ENCODE measurements around the gene TECPR2. TPM values are rescaled to one million over a fixed set of nuclear protein-coding genes. Genes with fewer than 3 reads are reported as not detected.
A peak's percentile ranks its signal among the peaks of the same experiment; 100 is the strongest.

Gene TECPR2
- total RNA-seq, 2 donors from 2014 or later: 8.4 to 16.6 TPM

DNA sequence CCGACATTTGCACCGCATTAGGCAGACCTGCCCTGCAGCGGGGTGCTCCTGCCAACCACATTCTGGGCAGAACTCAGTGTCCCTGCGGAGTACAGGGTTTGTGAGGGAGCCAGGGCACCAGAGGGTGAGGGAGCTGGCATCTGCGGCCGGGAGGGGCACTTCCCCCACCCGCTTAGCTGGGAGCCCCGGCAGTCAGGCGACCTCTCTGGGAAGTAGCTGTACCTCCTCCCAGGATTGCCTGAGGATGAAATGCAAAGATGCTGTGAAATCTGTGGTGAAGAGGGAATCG, 88.3 kb downstream of the TECPR2 start:
- DNase-seq (no peak), ATAC-seq (no peak)
- no peaks in the 10 kb centered on the region for H3K9me3 ChIP-seq (ENCODE audit: control insufficient read depth, low read length, poor library complexity, severe bottlenecking)
- Mint-ChIP-seq H3K27me3 (no peaks in the 10 kb centered on the region), H3K27ac (no peak overlapping the region), H3K4me3 (no peak overlapping the region), H3K36me3 (ENCODE audit: low read depth) (peaks cover 2% of the 10 kb centered on the region), H3K4me1 (no peaks in the 10 kb centered on the region)

DNA sequence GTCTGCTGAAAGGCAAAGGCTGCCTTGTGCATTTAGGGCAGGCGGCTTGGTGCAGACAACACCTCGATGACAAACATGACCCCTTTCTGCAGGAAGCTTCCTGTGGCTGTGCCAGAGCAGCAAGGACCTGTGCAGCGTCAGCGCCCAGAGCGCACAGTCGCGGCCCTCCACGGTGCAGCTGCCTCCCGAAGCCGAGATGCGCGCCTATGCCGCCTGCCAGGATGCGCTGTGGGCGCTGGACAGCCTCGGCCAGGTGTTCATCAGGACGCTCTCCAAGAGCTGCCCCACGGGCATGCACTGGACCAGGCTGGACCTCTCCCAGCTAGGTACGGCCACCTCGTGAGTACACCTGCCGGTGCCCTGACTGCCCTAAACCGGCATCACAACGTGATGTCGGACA, 89.6 kb downstream of the TECPR2 start:
- no peaks in the 10 kb centered on the region for H3K9me3 ChIP-seq (ENCODE audit: control insufficient read depth, low read length, poor library complexity, severe bottlenecking)
- Mint-ChIP-seq H3K4me1 (no peaks in the 10 kb centered on the region), H3K36me3 (ENCODE audit: low read depth) (peaks cover 2% of the 10 kb centered on the region), H3K27me3 (no peaks in the 10 kb centered on the region), H3K4me3 (no peak overlapping the region), H3K27ac (no peak overlapping the region)
- DNase-seq: no peak
- no peak for ATAC-seq

DNA sequence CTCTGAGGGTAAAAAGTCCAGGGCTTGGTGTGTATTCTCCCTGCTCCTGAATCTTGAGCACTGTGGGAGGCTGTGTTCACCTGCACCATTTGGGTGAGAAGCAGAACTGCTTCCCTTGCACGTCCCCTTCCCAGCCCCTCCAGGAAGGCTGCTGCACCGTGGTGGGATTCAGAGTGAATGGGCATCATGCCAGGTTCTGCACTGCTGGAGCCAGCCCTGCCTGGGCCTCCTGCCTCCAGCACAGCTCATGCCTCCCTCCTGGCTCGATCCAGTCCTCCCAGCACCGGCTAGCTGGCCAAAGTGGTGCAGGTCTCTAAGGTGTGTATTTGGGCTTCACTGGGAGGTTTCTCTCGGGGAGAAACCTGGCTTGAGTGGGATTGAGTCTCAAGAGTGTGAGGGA, 92.0 kb downstream of the TECPR2 start:
- Mint-ChIP-seq H3K36me3 (ENCODE audit: low read depth) (peaks cover 2% of the 10 kb centered on the region), H3K4me1 (no peaks in the 10 kb centered on the region), H3K27me3 (no peaks in the 10 kb centered on the region), H3K27ac (no peak overlapping the region), H3K4me3 (no peak overlapping the region)
- no peak for ATAC-seq
- H3K9me3 ChIP-seq (ENCODE audit: control insufficient read depth, low read length, poor library complexity, severe bottlenecking): no peaks in the 10 kb centered on the region
- no peak for DNase-seq

DNA sequence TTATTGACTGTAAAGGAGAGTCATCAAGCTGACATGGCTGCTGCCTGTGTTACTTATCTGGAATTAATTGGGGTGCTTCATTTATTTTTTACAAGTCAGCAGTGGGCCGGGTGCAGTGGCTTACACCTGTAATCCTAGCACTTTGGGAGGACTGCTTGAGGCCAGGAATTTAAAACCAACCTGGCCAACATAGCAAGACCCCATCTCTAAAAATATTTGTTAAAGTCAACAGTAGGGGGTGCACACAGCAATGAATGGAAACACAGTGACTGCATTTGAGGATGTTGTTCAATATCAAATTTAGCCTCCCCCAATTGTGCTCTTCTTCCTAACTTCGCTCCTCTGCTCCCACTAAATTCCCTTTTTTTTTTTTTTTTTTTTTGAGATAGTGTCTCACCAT, 94.8 kb downstream of the TECPR2 start:
- no peaks in the 10 kb centered on the region for H3K9me3 ChIP-seq (ENCODE audit: control insufficient read depth, low read length, poor library complexity, severe bottlenecking)
- ATAC-seq: no peak
- no peak overlapping the region for H3K4me3 Mint-ChIP-seq
- no peaks in the 10 kb centered on the region for H3K36me3 Mint-ChIP-seq (ENCODE audit: low read depth)
- H3K27me3 Mint-ChIP-seq: no peaks in the 10 kb centered on the region
- H3K4me1 Mint-ChIP-seq: peaks cover 4% of the 10 kb centered on the region
- H3K27ac Mint-ChIP-seq: no peak overlapping the region
- no peak for DNase-seq

DNA sequence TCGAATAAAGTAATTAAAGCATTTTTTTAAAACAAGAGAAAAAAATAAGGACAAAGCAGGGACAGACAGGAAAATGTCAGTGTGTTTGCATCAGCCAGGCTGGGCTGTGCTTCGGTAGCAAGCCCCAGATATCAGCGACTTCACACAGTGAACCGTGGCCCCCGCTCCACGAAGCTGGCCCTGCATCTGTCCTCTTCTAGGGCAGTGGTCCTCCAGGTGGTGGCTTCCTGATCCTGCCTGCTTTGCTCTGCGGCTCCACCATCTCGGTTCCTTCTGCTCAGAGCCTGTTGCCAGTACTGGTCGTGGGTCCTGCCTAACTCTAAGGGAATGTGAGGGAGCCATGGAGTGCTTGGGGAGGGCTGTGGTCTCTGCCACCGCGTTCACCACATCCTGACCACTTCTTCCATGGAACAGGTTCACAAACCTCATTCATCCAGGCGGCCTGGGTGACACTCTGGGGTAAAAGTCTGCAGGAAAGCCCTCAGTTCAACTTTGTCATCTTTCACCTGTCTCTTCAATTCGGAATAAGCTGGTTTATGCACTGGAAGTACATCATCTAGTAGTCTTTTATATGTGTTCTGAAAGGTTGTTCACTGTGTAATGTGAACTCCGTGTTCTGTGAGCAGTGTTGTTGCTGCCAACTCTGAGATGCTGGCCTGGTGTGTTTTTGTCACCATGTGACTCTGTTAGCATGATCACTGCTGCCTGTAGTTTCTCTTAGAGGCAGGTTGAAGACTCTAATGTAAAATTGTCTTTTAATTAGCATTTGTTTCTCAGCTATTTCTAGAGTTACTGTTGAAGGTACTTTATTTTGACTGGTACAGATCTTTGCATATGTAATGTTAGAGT, 99.0 kb downstream of the TECPR2 start:
- Mint-ChIP-seq H3K4me3 (no peak overlapping the region), H3K27me3 (no peaks in the 10 kb centered on the region), H3K4me1 (peaks cover 4% of the 10 kb centered on the region), H3K36me3 (ENCODE audit: low read depth) (peaks cover under 1% of the 10 kb centered on the region), H3K27ac (no peak overlapping the region)
- H3K9me3 ChIP-seq (ENCODE audit: control insufficient read depth, low read length, poor library complexity, severe bottlenecking): no peaks in the 10 kb centered on the region
- ATAC-seq (no peak), DNase-seq (no peak)

DNA sequence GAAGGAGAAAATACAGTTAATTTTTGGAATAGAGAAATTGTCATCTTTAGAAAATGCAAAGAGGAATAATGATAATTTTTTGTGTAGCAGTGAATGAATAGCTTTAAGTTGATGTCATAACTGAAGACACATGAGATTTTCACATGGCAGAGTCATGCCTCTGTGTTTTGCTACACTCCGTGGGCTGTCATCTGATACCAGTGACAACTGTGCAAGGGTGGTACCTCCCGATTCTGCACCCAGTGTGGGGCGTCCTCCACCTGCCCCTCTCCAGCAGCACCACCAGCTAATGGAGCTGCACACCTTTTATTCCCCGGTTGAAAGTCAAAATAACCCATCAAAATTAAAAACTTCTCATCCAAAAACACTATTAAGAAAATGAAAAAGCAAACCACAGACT, 99.7 kb downstream of the TECPR2 start:
- Mint-ChIP-seq H3K4me3 (no peak overlapping the region), H3K36me3 (ENCODE audit: low read depth) (peaks cover 3% of the 10 kb centered on the region), H3K4me1 (peaks cover 4% of the 10 kb centered on the region), H3K27me3 (no peaks in the 10 kb centered on the region), H3K27ac (no peak overlapping the region)
- no peaks in the 10 kb centered on the region for H3K9me3 ChIP-seq (ENCODE audit: control insufficient read depth, low read length, poor library complexity, severe bottlenecking)
- ATAC-seq (no peak), DNase-seq (no peak)

DNA sequence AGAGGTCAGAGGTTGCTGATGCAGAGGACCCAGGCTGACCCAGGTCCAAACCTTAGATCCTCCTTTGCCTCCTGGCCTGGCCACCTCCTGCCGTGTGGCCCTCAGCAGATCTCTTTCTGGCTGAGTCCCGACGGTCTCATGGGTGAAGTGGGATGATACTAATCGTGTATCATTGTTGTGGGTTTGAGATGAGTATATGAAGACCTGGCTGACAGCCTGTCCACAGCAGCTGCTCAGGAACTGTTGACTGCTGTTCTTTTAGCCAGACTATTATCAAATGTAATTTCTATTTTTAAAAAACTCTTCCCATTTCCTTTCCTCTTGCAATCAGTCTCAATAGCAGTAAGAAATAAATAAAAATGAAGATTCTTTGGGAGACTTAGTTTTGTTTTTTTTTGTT, 101.3 kb downstream of the TECPR2 start:
- no peaks in the 10 kb centered on the region for H3K9me3 ChIP-seq (ENCODE audit: control insufficient read depth, low read length, poor library complexity, severe bottlenecking)
- Mint-ChIP-seq H3K4me3 (no peak overlapping the region), H3K27me3 (no peaks in the 10 kb centered on the region), H3K4me1 (peaks cover 4% of the 10 kb centered on the region), H3K27ac (peak overlapping the region; percentile 47), H3K36me3 (ENCODE audit: low read depth) (peaks cover 3% of the 10 kb centered on the region)
- DNase-seq (no peak), ATAC-seq (no peak)

DNA sequence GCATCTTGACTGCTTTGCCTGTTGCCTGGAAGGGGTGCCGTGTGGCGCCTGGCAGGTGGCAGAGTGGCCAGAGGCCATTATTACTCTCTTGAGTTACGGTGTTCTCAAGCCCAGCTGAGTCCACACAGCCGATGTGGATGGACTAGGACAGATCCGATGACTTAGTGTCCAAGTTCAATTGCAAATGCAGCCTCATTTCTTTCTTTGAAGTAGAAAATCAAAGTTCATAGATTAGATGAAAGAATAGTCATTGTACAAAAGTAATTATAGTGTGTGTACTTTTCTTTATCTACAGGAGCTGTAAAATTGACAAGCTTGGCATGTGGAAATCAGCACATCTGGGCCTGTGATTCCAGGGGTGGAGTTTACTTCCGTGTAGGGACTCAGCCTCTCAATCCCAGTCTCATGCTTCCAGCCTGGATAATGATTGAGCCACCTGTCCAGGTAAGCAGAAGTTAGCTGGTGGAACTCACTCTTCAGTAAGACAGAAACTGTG, 102.2 kb downstream of the TECPR2 start:
- Mint-ChIP-seq H3K27me3 (no peaks in the 10 kb centered on the region), H3K4me1 (peaks cover 4% of the 10 kb centered on the region), H3K36me3 (ENCODE audit: low read depth) (peaks cover 6% of the 10 kb centered on the region), H3K4me3 (no peak overlapping the region), H3K27ac (peak overlapping the region; percentile 47)
- H3K9me3 ChIP-seq (ENCODE audit: control insufficient read depth, low read length, poor library complexity, severe bottlenecking): no peaks in the 10 kb centered on the region
- ATAC-seq (no peak), DNase-seq (no peak)

DNA sequence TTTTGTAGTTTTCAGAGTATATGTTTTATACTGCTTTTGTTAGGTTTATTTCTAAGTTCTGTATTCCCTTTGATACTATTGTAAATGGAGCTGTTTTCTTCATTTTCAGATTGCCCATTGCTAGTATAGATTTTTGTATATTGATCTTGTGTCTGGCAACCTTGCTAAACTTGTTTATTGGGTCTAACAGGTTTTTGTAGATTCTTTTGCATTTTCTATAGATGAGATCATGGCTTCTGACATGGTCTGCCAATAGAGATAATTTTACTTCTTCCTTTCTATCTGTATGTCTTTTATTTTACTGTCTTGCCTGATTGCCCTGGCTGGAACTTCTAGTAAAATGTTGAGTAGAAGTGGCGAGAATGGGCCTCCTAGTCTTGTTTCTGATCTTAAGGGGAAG, 106.5 kb downstream of the TECPR2 start:
- DNase-seq (no peak), ATAC-seq (no peak)
- peaks cover 7% of the 10 kb centered on the region for H3K4me1 Mint-ChIP-seq
- no peaks in the 10 kb centered on the region for H3K9me3 ChIP-seq (ENCODE audit: control insufficient read depth, low read length, poor library complexity, severe bottlenecking)
- peaks cover 9% of the 10 kb centered on the region for H3K36me3 Mint-ChIP-seq (ENCODE audit: low read depth)
- H3K27ac Mint-ChIP-seq: no peak overlapping the region
- H3K27me3 Mint-ChIP-seq: no peaks in the 10 kb centered on the region
- peak overlapping the region; percentile 5 for H3K4me3 Mint-ChIP-seq

DNA sequence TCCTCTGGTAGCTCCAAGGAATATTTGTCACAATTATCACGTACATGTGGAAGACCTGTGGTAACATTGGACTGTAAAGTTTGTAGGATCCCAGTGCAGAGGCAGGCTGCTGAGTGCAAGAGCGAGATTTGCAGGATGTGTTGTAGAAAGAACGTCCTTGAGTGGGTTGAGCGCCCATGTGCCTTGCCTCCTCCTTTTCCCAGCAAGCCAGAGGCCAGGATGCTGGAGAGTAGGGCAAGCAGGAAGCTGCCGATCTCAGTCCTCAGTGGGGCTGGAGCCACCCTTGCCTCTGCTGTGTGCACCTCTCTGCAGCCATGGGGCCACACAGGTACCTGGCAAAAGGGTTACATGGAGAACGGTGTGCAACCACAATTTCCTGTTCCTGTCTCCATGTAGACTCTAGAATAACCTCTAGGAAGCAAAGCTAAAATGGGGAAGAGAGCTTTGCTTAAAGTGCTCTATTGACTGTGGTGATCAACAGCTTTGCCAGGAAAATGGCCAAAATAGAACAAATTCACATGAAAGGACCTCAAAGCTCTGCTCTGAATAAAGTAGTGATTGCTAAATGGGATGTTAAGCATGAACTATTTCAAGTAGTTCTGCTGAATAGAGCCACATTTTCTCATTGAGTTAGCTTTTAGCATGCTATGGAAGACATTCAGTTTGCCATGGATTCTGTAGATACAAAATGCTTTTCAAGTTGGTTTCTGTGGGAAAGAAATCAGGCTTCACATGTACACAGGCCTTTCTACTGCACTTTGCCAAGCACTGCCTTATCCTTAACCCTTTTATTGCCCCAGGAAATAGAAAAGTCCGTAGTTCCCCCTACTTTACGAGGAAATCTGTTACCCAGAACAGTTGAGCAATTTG, 109.4 kb downstream of the TECPR2 start:
- DNase-seq (no peak), ATAC-seq (no peak)
- Mint-ChIP-seq H3K27me3 (no peaks in the 10 kb centered on the region), H3K4me3 (no peak overlapping the region), H3K36me3 (ENCODE audit: low read depth) (peaks cover 7% of the 10 kb centered on the region), H3K27ac (no peak overlapping the region), H3K4me1 (peaks cover 7% of the 10 kb centered on the region)
- no peaks in the 10 kb centered on the region for H3K9me3 ChIP-seq (ENCODE audit: control insufficient read depth, low read length, poor library complexity, severe bottlenecking)

DNA sequence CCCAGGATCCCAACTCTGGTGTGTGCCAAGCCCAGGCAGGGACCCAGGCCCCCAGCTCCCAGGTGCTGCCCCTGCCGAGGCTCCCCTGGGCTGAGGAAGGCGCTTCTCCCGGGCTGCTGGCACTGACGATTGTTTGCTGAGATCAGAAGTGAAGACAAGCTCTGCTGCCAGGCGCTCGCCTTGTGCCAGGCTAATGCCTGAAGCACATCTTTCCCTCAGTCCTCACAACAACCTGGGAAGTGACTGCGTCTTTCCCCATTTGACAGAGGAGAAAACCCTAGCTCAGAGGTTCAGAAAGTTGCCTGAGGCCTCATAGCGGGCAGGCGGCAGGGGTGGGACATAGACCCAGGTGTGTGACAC, 110.0 kb downstream of the TECPR2 start:
- DNase-seq: no peak
- Mint-ChIP-seq H3K36me3 (ENCODE audit: low read depth) (peaks cover 7% of the 10 kb centered on the region), H3K4me1 (peaks cover 7% of the 10 kb centered on the region), H3K4me3 (no peak overlapping the region), H3K27me3 (no peaks in the 10 kb centered on the region), H3K27ac (no peak overlapping the region)
- no peaks in the 10 kb centered on the region for H3K9me3 ChIP-seq (ENCODE audit: control insufficient read depth, low read length, poor library complexity, severe bottlenecking)
- ATAC-seq: no peak

DNA sequence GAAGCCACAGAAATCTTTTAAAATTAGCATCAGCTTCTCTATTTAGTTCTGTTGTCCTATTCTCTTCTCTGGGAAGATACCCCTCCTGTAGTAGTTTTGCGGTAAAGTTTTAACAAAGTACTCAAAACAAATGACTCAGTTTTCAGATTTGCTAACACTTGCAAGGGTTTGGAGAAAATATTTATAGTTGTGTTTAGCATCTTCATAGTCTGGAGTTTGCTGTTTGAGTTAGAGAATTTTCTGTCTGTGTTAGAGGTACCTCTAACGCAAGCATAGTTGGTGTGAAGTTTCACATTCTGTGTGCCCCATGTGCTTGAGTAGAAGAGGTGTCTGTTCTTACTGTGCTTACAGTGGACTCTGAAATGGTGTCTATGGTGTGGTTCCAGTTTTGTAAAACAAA, 110.8 kb downstream of the TECPR2 start:
- Mint-ChIP-seq H3K4me1 (peaks cover 7% of the 10 kb centered on the region), H3K36me3 (ENCODE audit: low read depth) (peaks cover 7% of the 10 kb centered on the region), H3K27ac (no peak overlapping the region), H3K4me3 (no peak overlapping the region), H3K27me3 (no peaks in the 10 kb centered on the region)
- H3K9me3 ChIP-seq (ENCODE audit: control insufficient read depth, low read length, poor library complexity, severe bottlenecking): no peaks in the 10 kb centered on the region
- ATAC-seq (no peak), DNase-seq (no peak)

DNA sequence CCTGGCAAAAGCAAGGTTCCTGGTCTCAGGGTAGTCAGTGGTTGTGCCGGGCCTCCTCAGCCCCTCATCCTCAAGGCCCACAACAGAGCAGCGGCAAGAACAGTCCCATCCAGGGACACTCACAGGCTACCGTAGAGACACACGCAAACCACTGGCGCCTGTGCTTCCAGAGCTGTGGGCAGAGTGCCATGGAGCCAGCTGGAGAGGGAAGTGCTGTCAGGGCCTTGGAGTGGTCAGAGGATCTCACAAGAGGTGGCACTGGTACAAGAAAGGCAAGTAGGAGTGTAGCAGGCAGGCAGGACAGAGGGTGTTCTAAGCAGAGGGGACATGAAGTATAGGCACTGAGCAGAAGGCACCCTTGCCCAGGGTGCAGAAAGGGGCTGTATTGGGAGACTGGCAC, 112.2 kb downstream of the TECPR2 start:
- Mint-ChIP-seq H3K27ac (no peak overlapping the region), H3K36me3 (ENCODE audit: low read depth) (peaks cover 4% of the 10 kb centered on the region), H3K4me3 (no peak overlapping the region), H3K27me3 (no peaks in the 10 kb centered on the region), H3K4me1 (peaks cover 7% of the 10 kb centered on the region)
- ATAC-seq: no peak
- H3K9me3 ChIP-seq (ENCODE audit: control insufficient read depth, low read length, poor library complexity, severe bottlenecking): no peaks in the 10 kb centered on the region
- DNase-seq: no peak
